Heart left ventricle (tissue), 13 donors: ENCODE measurements around the gene PROCR.

Experiments
- CTCF ChIP-seq, 12 donors: fragments of 200-600 bp; sonication (generic) in 4 of 12; IDR thresholded peaks; one replicate each; pipeline versions ENCODE4 v1.5.0 to v1.8.0; 2018 to 2022; ENCODE audit warnings: antibody characterized with exemption in 12 of 12, mild to moderate bottlenecking in 5 of 12
- POLR2A ChIP-seq, 2 donors: fragments of 450-650 bp; IDR thresholded peaks; one replicate each; pipeline ENCODE4 v1.6.1; 2017; ENCODE audit warnings: antibody characterized with exemption in 2 of 2, mild to moderate bottlenecking in 2 of 2, moderate library complexity in 2 of 2
- donor health status: ischemic (EF 13 %, LVEDD 7.1; RV severe dilation, severe dysfunction).
- donor health status: DM: no; HTN: yes; CAD: no.
- donor health status: DM: no; HTN: no; CAD: no.
- donor health status: ischemic (EF 25% LVEDD 6.9; RV normal size, moderate dysfunction).
- donor health status: ischemic (EF 25% LVEDD 5.7; RV mildly dilated, moderate dysfunction).
- donor health status: ischemic (EF 35%, LVEDD 5.7; RV mildly dilated, moderate dysfunction).
- donor health status: nonischemic (EF 11% LVEDD 7.7; RV severe dilation, severe dysfunction).
- donor health status: DM: yes; HTN: yes; CAD: no.
- donor health status: PGD.
- donor health status: ischemic (EF 29% LVEDD 5.4; RV normal size, mild dysfunction).
- donor health status: nonischemic (EF 23%, LVEDD 6.1; RV moderate dilation, normal function).

DNA sequence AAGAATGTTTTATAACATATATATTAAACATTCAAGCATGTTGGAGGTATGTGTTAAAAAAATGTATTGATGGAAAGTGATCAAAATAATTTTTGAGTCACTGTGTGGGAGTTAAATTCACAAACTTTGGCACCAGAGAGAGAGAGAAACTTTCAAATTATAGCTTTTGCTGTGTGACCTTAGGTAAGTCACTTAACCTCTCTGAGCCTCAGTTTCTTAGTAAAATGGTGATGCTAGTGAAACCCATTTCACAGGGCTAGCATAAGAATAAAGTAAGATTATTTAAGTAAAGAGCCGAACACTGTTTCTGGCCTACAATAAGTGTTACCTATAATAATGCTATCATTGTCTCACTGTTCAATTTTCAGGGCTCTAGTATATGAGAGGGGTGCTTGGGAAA is 4.1 kb upstream of the PROCR start:
- no peak for TF ChIP-seq CTCF (IDR thresholded peaks at IDR 0.05)
- no peak for TF ChIP-seq POLR2A (IDR thresholded peaks at IDR 0.05)
